DOHH2 (cell line): ENCODE data around the gene PCDHGA4.
"Not testable (repeated sequence)": the region's sequence is repeated elsewhere in the genome, so short reads cannot be mapped to it uniquely, and the experiment has no call there.

ENCODE experiments used
- H3F3A ChIP-seq: fragments of 200-600 bp; sonication (generic), shearing (Covaris generic); 2 replicates; pipeline ENCODE4 v1.6.0; 2016; ENCODE audit warnings: antibody characterized with exemption, mild to moderate bottlenecking; ENCODE audit not compliant: control insufficient read depth, insufficient read depth
- H3K27ac ChIP-seq: fragments of 200-600 bp; sonication (generic); 2 replicates; pipeline ENCODE4 v1.5.1; 2014; ENCODE audit warnings: low read depth, mild to moderate bottlenecking, low read length, moderate library complexity
- H3K27me3 ChIP-seq: fragments of 200-600 bp; sonication (generic); 2 replicates; pipeline ENCODE4 v1.6.1; 2014; ENCODE audit warnings: mild to moderate bottlenecking, low read length, mixed read lengths; ENCODE audit not compliant: control insufficient read depth
- H3K36me3 ChIP-seq: fragments of 200-600 bp; sonication (generic); 2 replicates; pipeline ENCODE4 v1.6.1; 2014; ENCODE audit warnings: mild to moderate bottlenecking, low read length, moderate library complexity, mixed read lengths; ENCODE audit not compliant: control insufficient read depth
- H3K4me1 ChIP-seq: fragments of 200-600 bp; sonication (generic); 2 replicates; pipeline ENCODE4 v1.6.1; 2014; ENCODE audit warnings: mild to moderate bottlenecking, low read length, mixed read lengths; ENCODE audit not compliant: control insufficient read depth
- H3K4me2 ChIP-seq: fragments of 200-600 bp; sonication (generic); 2 replicates; pipeline ENCODE4 v1.6.0; 2014; ENCODE audit warnings: mild to moderate bottlenecking, low read length, moderate library complexity
- H3K4me3 ChIP-seq: fragments of 200-600 bp; sonication (generic); 2 replicates; pipeline ENCODE4 v1.5.1; 2014; ENCODE audit warnings: mild to moderate bottlenecking, low read length, mixed read lengths
- H3K79me2 ChIP-seq: fragments of 200-600 bp; sonication (generic); 2 replicates; pipeline ENCODE4 v1.6.1; 2014; ENCODE audit warnings: mild to moderate bottlenecking, low read length, mixed read lengths; ENCODE audit not compliant: control insufficient read depth
- H3K9me2 ChIP-seq: fragments of 200-600 bp; sonication (generic); replicated peaks from 2 replicates; pipeline ENCODE4 v1.6.1; 2014; ENCODE audit warnings: mild to moderate bottlenecking, low read length, mixed read lengths; ENCODE audit not compliant: control insufficient read depth
- H3K9me3 ChIP-seq: fragments of 200-600 bp; sonication (generic); 2 replicates; pipeline ENCODE4 v1.6.1; 2014; ENCODE audit warnings: antibody characterized with exemption, low read length, mixed read lengths; ENCODE audit not compliant: control insufficient read depth, insufficient read depth
- H4K20me1 ChIP-seq: fragments of 200-600 bp; sonication (generic); 2 replicates; pipeline ENCODE4 v1.6.0; 2014; ENCODE audit warnings: low read depth, mild to moderate bottlenecking, antibody characterized with exemption, low read length, moderate library complexity; ENCODE audit not compliant: control insufficient read depth, insufficient read depth
- EZH2phosphoT487 ChIP-seq: fragments of 200-600 bp; sonication (generic); IDR thresholded peaks from 2 replicates; pipeline ENCODE4 v1.6.1; 2017; ENCODE audit warnings: borderline replicate concordance, mild to moderate bottlenecking, antibody characterized with exemption, low read length, moderate library complexity, mixed read lengths
- TF ChIP-seq, protein P1 (sequence below): fragments of 200-600 bp; sonication (generic); IDR thresholded peaks from one replicate; pipeline ENCODE4 v1.5.1; 2014; ENCODE audit warnings: antibody characterized with exemption, mild to moderate bottlenecking, low read depth, low read length; ENCODE audit not compliant: poor library complexity, severe bottlenecking

Gene PCDHGA4

DNA sequence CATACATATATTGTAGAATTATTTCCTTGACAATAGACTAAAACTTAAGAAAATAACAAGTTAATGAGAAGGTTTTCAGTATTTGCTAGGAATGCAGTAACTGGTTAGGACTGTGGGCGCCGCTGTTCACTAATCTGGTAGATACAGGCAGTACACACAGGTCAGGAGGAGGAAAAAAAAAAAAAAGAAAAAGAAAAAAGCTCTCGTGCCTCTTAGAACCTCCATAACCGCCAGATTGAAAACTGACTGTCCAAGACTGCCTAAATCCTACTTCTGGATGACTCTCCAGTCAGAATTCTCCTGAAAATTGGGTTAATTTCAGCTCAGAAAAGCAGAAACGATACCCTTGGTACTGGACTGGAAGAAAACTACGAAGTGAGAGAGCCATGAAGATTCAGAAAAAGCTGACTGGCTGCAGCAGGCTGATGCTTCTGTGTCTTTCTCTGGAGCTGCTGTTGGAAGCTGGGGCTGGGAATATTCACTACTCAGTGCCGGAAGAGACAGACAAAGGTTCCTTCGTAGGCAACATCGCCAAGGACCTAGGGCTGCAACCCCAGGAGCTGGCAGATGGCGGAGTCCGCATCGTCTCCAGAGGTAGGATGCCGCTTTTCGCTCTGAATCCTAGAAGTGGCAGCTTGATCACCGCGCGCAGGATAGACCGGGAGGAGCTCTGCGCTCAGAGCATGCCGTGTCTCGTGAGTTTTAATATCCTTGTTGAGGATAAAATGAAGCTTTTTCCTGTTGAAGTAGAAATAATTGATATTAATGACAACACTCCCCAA is 24.3 kb upstream of the PCDHGA4 start, which contains the start of gene PCDHGA1:
TSS of gene PCDHGA1 (plus strand) at position 216 of the 782 bp plus-strand sequence.
- H3K4me2 ChIP-seq, result peak within 1 kb of the TSS; percentile 72
- peak within 1 kb of the TSS; percentile 69 for H3K4me3 ChIP-seq

DNA sequence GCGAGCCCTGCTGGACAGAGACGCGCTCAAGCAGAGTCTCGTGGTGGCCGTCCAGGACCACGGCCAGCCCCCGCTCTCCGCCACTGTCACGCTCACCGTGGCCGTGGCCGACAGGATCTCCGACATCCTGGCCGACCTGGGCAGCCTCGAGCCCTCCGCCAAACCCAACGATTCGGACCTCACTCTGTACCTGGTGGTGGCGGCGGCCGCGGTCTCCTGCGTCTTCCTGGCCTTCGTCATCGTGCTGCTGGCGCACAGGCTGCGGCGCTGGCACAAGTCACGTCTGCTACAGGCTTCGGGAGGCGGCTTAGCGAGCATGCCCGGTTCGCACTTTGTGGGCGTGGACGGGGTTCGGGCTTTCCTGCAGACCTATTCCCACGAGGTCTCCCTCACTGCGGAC is 22.2 kb upstream of the PCDHGA4 start:
- not testable (repeated sequence) for H3K79me2 ChIP-seq, H3F3A ChIP-seq, H3K27ac ChIP-seq, H3K9me2 ChIP-seq, H3K36me3 ChIP-seq, H3K4me2 ChIP-seq, H4K20me1 ChIP-seq, H3K27me3 ChIP-seq, H3K4me3 ChIP-seq
- Histone ChIP-seq H3K9me3 (peaks cover 11% of the 10 kb centered on the region; the same call in 1 of the 2 replicates), H3K4me1 (peaks cover 26% of the 10 kb centered on the region)

More for the DNA sequence above, 24.3 kb upstream of the PCDHGA4 start, which contains the start of gene PCDHGA1:
- Histone ChIP-seq H3K27ac (no peak within 1 kb of the TSS), H3K9me2 (no peaks in the 10 kb centered on the region), H3K79me2 (no peaks in the 10 kb centered on the region), H3K4me1 (peaks cover 40% of the 10 kb centered on the region), H3F3A (no peaks in the 10 kb centered on the region), H3K9me3 (peaks cover 16% of the 10 kb centered on the region; the same call in 1 of the 2 replicates), H3K36me3 (no peaks in the 10 kb centered on the region), H3K27me3 (no peaks in the 10 kb centered on the region), H4K20me1 (no peaks in the 10 kb centered on the region)
- TF ChIP-seq, protein P1, sequence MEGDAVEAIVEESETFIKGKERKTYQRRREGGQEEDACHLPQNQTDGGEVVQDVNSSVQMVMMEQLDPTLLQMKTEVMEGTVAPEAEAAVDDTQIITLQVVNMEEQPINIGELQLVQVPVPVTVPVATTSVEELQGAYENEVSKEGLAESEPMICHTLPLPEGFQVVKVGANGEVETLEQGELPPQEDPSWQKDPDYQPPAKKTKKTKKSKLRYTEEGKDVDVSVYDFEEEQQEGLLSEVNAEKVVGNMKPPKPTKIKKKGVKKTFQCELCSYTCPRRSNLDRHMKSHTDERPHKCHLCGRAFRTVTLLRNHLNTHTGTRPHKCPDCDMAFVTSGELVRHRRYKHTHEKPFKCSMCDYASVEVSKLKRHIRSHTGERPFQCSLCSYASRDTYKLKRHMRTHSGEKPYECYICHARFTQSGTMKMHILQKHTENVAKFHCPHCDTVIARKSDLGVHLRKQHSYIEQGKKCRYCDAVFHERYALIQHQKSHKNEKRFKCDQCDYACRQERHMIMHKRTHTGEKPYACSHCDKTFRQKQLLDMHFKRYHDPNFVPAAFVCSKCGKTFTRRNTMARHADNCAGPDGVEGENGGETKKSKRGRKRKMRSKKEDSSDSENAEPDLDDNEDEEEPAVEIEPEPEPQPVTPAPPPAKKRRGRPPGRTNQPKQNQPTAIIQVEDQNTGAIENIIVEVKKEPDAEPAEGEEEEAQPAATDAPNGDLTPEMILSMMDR, result peak; percentile 58
- TF ChIP-seq EZH2phosphoT487, result no peak

DNA sequence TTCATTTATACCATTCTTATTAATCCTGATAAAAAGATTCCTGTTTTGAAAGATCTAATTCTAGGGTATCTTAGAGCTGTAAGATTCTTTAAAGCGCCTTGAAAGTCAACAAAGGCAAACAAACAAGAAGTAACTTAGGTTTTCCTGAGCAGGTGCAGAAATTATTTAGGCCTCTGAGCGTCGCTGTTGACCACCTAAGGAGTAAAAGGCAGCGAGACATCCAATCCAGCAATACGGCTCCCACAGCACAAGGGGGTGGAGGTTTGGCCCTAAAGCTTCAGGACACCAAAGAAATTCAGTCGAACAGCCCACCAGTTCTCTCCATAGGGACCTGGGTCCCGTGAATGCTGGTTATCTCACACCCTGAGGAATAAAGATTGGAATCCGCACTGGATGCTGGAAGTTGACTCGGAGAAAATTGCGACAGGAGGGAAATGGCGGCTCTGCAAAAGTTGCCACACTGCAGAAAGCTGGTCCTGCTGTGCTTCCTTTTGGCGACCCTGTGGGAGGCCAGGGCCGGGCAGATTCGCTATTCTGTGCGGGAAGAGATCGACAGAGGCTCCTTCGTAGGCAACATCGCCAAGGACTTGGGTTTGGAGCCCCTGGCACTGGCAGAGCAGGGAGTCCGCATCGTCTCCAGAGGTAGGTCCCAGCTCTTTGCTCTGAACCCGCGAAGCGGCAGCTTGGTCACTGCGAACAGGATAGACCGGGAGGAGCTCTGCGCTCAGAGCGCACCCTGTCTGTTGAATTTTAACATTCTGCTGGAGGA is 16.1 kb upstream of the PCDHGA4 start, which contains the start of gene PCDHGA2:
TSS of gene PCDHGA2 (plus strand) at position 223 of the 769 bp plus-strand sequence.
- H3K27ac ChIP-seq, result no peak within 1 kb of the TSS
- peak within 1 kb of the TSS; percentile 18; the same call in 1 of the 2 replicates for H3K4me3 ChIP-seq
- TF ChIP-seq EZH2phosphoT487, result no peak
- TF ChIP-seq, protein P1, result peak; percentile 61

DNA sequence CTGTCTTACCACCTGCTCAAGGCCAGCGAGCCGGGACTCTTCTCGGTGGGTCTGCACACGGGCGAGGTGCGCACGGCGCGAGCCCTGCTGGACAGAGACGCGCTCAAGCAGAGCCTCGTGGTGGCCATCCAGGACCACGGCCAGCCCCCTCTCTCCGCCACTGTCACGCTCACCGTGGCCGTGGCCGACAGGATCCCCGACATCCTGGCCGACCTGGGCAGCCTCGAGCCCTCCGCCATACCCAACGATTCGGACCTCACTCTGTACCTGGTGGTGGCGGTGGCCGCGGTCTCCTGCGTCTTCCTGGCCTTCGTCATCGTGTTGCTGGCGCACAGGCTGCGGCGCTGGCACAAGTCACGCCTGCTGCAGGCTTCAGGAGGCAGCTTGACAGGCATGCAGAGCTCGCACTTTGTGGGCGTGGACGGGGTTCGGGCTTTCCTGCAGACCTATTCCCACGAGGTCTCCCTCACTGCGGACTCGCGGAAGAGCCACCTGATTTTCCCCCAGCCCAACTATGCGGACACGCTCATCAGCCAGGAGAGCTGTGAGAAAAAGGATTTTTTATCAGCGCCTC is 14.0 kb upstream of the PCDHGA4 start:
- H3K79me2 ChIP-seq, H3K4me1 ChIP-seq, H3K27me3 ChIP-seq, H3K27ac ChIP-seq, H3K9me2 ChIP-seq, H3K4me2 ChIP-seq, H3F3A ChIP-seq, H3K36me3 ChIP-seq, H3K4me3 ChIP-seq, H4K20me1 ChIP-seq: not testable (repeated sequence)
- H3K9me3 ChIP-seq, result peaks cover 23% of the 10 kb centered on the region; the same call in 1 of the 2 replicates

More for the DNA sequence above, 16.1 kb upstream of the PCDHGA4 start, which contains the start of gene PCDHGA2:
- peaks cover 20% of the 10 kb centered on the region; the same call in 1 of the 2 replicates for H3K9me3 ChIP-seq
- peaks cover 12% of the 10 kb centered on the region for H3K4me1 ChIP-seq
- H3K27me3 ChIP-seq, result no peaks in the 10 kb centered on the region
- H3K79me2 ChIP-seq, result no peaks in the 10 kb centered on the region
- no peaks in the 10 kb centered on the region for H4K20me1 ChIP-seq
- no peaks in the 10 kb centered on the region for H3F3A ChIP-seq
- no peaks in the 10 kb centered on the region for H3K9me2 ChIP-seq
- H3K36me3 ChIP-seq, result no peaks in the 10 kb centered on the region
- H3K4me2 ChIP-seq, result peak within 1 kb of the TSS; percentile 27; the same call in 1 of the 2 replicates
